Neural cell (in vitro differentiated cells): Measurements from ENCODE around the gene UNC5B. TPM values are rescaled to one million over a fixed set of nuclear protein-coding genes. Genes with fewer than 3 reads are reported as not detected.

Source experiments
- H2AFZ ChIP-seq: fragments of 200-600, 300-800 bp; sonication (generic), shearing (Covaris generic); 2 replicates; pipeline ENCODE4 v1.6.0; 2014; ENCODE audit warnings: low read depth, mild to moderate bottlenecking, antibody characterized with exemption, low read length, moderate library complexity
- H3F3A ChIP-seq: fragments of 200-600 bp; shearing (Covaris generic); 2 replicates; pipeline ENCODE4 v1.6.1; 2016; ENCODE audit warnings: mild to moderate bottlenecking, moderate library complexity, mixed read lengths, antibody characterized with exemption, low read length; ENCODE audit not compliant: insufficient read depth, poor library complexity, severe bottlenecking
- H3K27ac ChIP-seq: fragments of 200-600, 300-800 bp; sonication (generic), shearing (Covaris generic); 2 replicates; pipeline ENCODE4 v1.5.1; 2014; ENCODE audit warnings: mild to moderate bottlenecking, low read length, moderate library complexity
- H3K27me3 ChIP-seq: fragments of 300-800, 200-600 bp; sonication (generic), shearing (Covaris generic); 2 replicates; pipeline ENCODE4 v1.6.0; 2014; ENCODE audit warnings: mild to moderate bottlenecking, low read depth, low read length, moderate library complexity; ENCODE audit not compliant: insufficient read depth
- H3K36me3 ChIP-seq: fragments of 300-800, 200-600 bp; sonication (generic), shearing (Covaris generic); 2 replicates; pipeline ENCODE4 v1.5.1; 2014; ENCODE audit warnings: mild to moderate bottlenecking, antibody characterized with exemption, low read length, moderate library complexity; ENCODE audit not compliant: insufficient read depth
- H3K4me2 ChIP-seq: fragments of 300-800, 200-600 bp; sonication (generic), shearing (Covaris generic); 2 replicates; pipeline ENCODE4 v1.6.0; 2014; ENCODE audit warnings: mild to moderate bottlenecking, low read length
- H3K4me3 ChIP-seq: fragments of 300-800, 200-600 bp; sonication (generic), shearing (Covaris generic); 2 replicates; pipeline ENCODE4 v1.5.1; 2014; ENCODE audit warnings: mild to moderate bottlenecking, low read length, moderate library complexity
- H3K79me2 ChIP-seq: fragments of 200-600 bp; shearing (Covaris generic); replicated peaks from 2 replicates; pipeline ENCODE4 v1.6.0; 2014; ENCODE audit warnings: mild to moderate bottlenecking, low read length, moderate library complexity; ENCODE audit not compliant: insufficient read depth
- H3K9ac ChIP-seq: fragments of 300-800, 200-600 bp; sonication (generic), shearing (Covaris generic); 2 replicates; pipeline ENCODE4 v1.6.1; 2016; ENCODE audit warnings: mild to moderate bottlenecking, low read length, mixed read lengths
- H3K9me2 ChIP-seq: fragments of 200-600 bp; shearing (Covaris generic); 2 replicates; pipeline ENCODE4 v1.6.1; 2016; ENCODE audit warnings: mild to moderate bottlenecking, low read length, mixed read lengths; ENCODE audit not compliant: insufficient read depth
- H3K9me3 ChIP-seq: fragments of 200-600, 300-800 bp; sonication (generic), shearing (Covaris generic); 2 replicates; pipeline ENCODE4 v1.6.1; 2016; ENCODE audit warnings: mild to moderate bottlenecking, mixed run types, low read length, moderate library complexity, mixed read lengths
- H4K20me1 ChIP-seq: fragments of 200-600 bp; shearing (Covaris generic); 2 replicates; pipeline ENCODE4 v1.6.1; 2016; ENCODE audit warnings: mild to moderate bottlenecking, mixed run types; ENCODE audit not compliant: insufficient read depth
- CTCF ChIP-seq: fragments of 450-650 bp; IDR thresholded peaks from 2 replicates; pipeline ENCODE4 v1.5.1; 2014; ENCODE audit warnings: antibody characterized with exemption, mild to moderate bottlenecking, moderate library complexity; ENCODE audit not compliant: poor library complexity, severe bottlenecking
- EP300 ChIP-seq: fragments of 450-650 bp; conservative IDR thresholded peaks from 2 replicates; pipeline ENCODE4 v1.6.1; 2014; ENCODE audit warnings: antibody characterized with exemption, mild to moderate bottlenecking, moderate library complexity; ENCODE audit not compliant: poor library complexity, severe bottlenecking
- EZH2 ChIP-seq: fragments of 200-600, 300-800 bp; shearing (Covaris generic), sonication (generic); IDR thresholded peaks from 2 replicates; pipeline ENCODE4 v1.6.1; 2014; ENCODE audit warnings: antibody characterized with exemption, low read length, borderline replicate concordance, mild to moderate bottlenecking; ENCODE audit not compliant: insufficient read depth, poor library complexity, severe bottlenecking
- MXI1 ChIP-seq: fragments of 450-650 bp; conservative IDR thresholded peaks from 2 replicates; pipeline ENCODE4 v1.6.1; 2014; ENCODE audit warnings: antibody characterized with exemption, mild to moderate bottlenecking; ENCODE audit not compliant: poor library complexity, severe bottlenecking
- POLR2AphosphoS5 ChIP-seq: IDR thresholded peaks from 2 replicates; pipeline ENCODE4 v1.6.1; 2012
- REST ChIP-seq: IDR thresholded peaks from 2 replicates; pipeline ENCODE4 v1.6.1; 2012; ENCODE audit warnings: borderline replicate concordance
- SMC3 ChIP-seq: fragments of 450-650 bp; conservative IDR thresholded peaks from 2 replicates; pipeline ENCODE4 v1.6.1; 2014; ENCODE audit warnings: antibody characterized with exemption, mild to moderate bottlenecking, moderate library complexity; ENCODE audit not compliant: poor library complexity
- polyA plus RNA-seq: library from polyadenylated mRNA; depleted of rRNA; stranded (reverse); fragments of >200 nt; gene quantifications from 2 replicates; pipeline ENCODE4 v1.2.3, GENCODE V29; 2014

The UNC5B gene
- polyA plus RNA-seq, 1 donor from 2014 or later = 2.0 TPM

- Histone ChIP-seq H3K9me2 (no peaks in the 10 kb centered on the region), H4K20me1 (no peaks in the 10 kb centered on the region), H3K79me2 (no peaks in the 10 kb centered on the region), H3K27me3 (no peaks in the 10 kb centered on the region), H3K9ac (no peak overlapping the region), H3F3A (no peaks in the 10 kb centered on the region), H3K4me3 (no peak overlapping the region), H3K27ac (no peak overlapping the region), H3K36me3 (no peaks in the 10 kb centered on the region), H3K9me3 (no peaks in the 10 kb centered on the region), H2AFZ (no peak overlapping the region), H3K4me2 (no peak overlapping the region)
- TF ChIP-seq SMC3 (no peak), CTCF (no peak), EZH2 (no peak), POLR2AphosphoS5 (no peak), EP300 (no peak), MXI1 (no peak)
These were observed 130.4 kb downstream of the UNC5B start for GRCh38 chr10:71342573-71343391.

GRCh38 chr10:71343392-71343773, 131.0 kb downstream of the UNC5B start:
- Histone ChIP-seq H3K9me3 (no peaks in the 10 kb centered on the region), H3K4me3 (no peak overlapping the region), H3K79me2 (no peaks in the 10 kb centered on the region), H3K9me2 (no peaks in the 10 kb centered on the region), H4K20me1 (no peaks in the 10 kb centered on the region), H3K27ac (no peak overlapping the region), H3K27me3 (no peaks in the 10 kb centered on the region), H3K9ac (no peak overlapping the region), H3F3A (no peaks in the 10 kb centered on the region), H3K4me2 (no peak overlapping the region), H2AFZ (no peak overlapping the region), H3K36me3 (no peaks in the 10 kb centered on the region)
- TF ChIP-seq REST = no peak
- no peak for TF ChIP-seq EP300
